Breast epithelium (tissue), 4 donors: ENCODE measurements around the gene NDOR1. TPM values are rescaled to one million over a fixed set of nuclear protein-coding genes. Genes with fewer than 3 reads are reported as not detected.

ENCODE experiments used
- DNase-seq, 2 donors: peaks; one replicate each; pipeline ENCODE4 v3.0.0-alpha.2; 2019; ENCODE audit warnings: low spot score in 2 of 2
- H3K27ac ChIP-seq, 2 donors: fragments of 200-600 bp; sonication (generic) in 1 of 2; one replicate each; pipeline ENCODE4 v1.5.1; 2016 to 2019; ENCODE audit warnings: mild to moderate bottlenecking in 1 of 2
- H3K27me3 ChIP-seq, 2 donors: fragments of 200-600 bp; sonication (generic) in 1 of 2; one replicate each; pipeline versions ENCODE4 v1.5.1 to v1.6.0; 2017 to 2019; ENCODE audit warnings: control low read depth in 1 of 2, mild to moderate bottlenecking in 1 of 2
- H3K36me3 ChIP-seq: fragments of 200-600 bp; one replicate; pipeline ENCODE4 v1.5.1; 2019
- H3K4me1 ChIP-seq, 2 donors: fragments of 200-600 bp; sonication (generic); one replicate each; pipeline ENCODE4 v1.5.1; 2016 to 2019; ENCODE audit warnings: control low read depth in 1 of 2
- H3K4me3 ChIP-seq, 3 donors: fragments of 200-600 bp; sonication (generic); 1 replicate in 2 of 3; 2 replicates in 1 of 3; pipeline ENCODE4 v1.5.1; 2016 to 2019; ENCODE audit warnings: mild to moderate bottlenecking in 3 of 3, moderate library complexity in 2 of 3
- H3K9me3 ChIP-seq, 2 donors: fragments of 200-600 bp; sonication (generic) in 1 of 2; one replicate each; pipeline ENCODE4 v1.5.1; 2016 to 2019; ENCODE audit warnings: control low read depth in 1 of 2
- CTCF ChIP-seq, 3 donors: fragments of 450-650 bp; IDR thresholded peaks; one replicate each; pipeline ENCODE4 v1.5.1; 2016 to 2017; ENCODE audit warnings: antibody characterized with exemption in 3 of 3, mild to moderate bottlenecking in 3 of 3, moderate library complexity in 3 of 3
- POLR2A ChIP-seq: fragments of 450-650 bp; IDR thresholded peaks from one replicate; pipeline ENCODE4 v1.6.1; 2016; ENCODE audit warnings: antibody characterized with exemption, mild to moderate bottlenecking, moderate library complexity
- POLR2AphosphoS5 ChIP-seq, 3 donors: sonication (generic); formaldehyde crosslinking; IDR thresholded peaks; one replicate each; pipeline ENCODE4 v1.6.1; 2017; ENCODE audit warnings: antibody characterized with exemption in 3 of 3
- intact Hi-C: fragments of 100-400 bp; cut with DNase I; formaldehyde crosslinking; loops from one replicate; pipeline ENCODE4 v1.15.1; 2023; ENCODE audit warnings: low total_unique reads
- total RNA-seq, 3 donors: library from RNA; depleted of rRNA; stranded (reverse); fragments of >200 nt; gene quantifications; one replicate each; pipeline ENCODE4 v1.1.0, GENCODE V29; 2016

The NDOR1 gene
- total RNA-seq, 3 donors from 2014 or later, result 4.6 to 9.5 (median 7.2) TPM

GRCh38 chr9:137171149-137171900 is 34.2 kb upstream of the NDOR1 start:
- DNase-seq, result no peak
- H3K4me3 ChIP-seq, result no peak overlapping the region
- TF ChIP-seq POLR2A (no peak), POLR2AphosphoS5 (IDR thresholded peaks at IDR 0.05) (no peak), CTCF (IDR thresholded peaks at IDR 0.05) (no peak)
- peaks cover 31 to 40% of the 10 kb centered on the region in 2 donors for H3K4me1 ChIP-seq
- intact Hi-C loops, result no loop called here
- peaks cover 20 to 40% of the 10 kb centered on the region in 2 donors for H3K27me3 ChIP-seq
- H3K9me3 ChIP-seq, result no peaks in the 10 kb centered on the region
- no peaks in the 10 kb centered on the region for H3K36me3 ChIP-seq
- H3K27ac ChIP-seq, result peak overlapping the region; percentile 64 to 81

- intact Hi-C loops, result no loop called here
- Histone ChIP-seq H3K27me3 (peaks cover 11 to 22% of the 10 kb centered on the region in 2 donors), H3K27ac (peak overlapping the region; percentile 64 to 81), H3K36me3 (no peaks in the 10 kb centered on the region), H3K9me3 (no peaks in the 10 kb centered on the region), H3K4me3 (peak overlapping the region in 2 of 3 donors; percentile 14 to 45), H3K4me1 (peaks cover 21 to 33% of the 10 kb centered on the region in 2 donors)
- TF ChIP-seq POLR2AphosphoS5 (IDR thresholded peaks at IDR 0.05) (peak in 2 of 3 donors; percentile 59 to 77), POLR2A (no peak)
- peak; percentile 87 to 89 for DNase-seq
Observed at GRCh38 chr9:137172901-137173795, 32.4 kb upstream of the NDOR1 start.

GRCh38 chr9:137173796-137174664 is 31.5 kb upstream of the NDOR1 start:
- intact Hi-C loops, result no loop called here
- Histone ChIP-seq H3K4me1 (peaks cover 17 to 24% of the 10 kb centered on the region in 2 donors), H3K9me3 (no peaks in the 10 kb centered on the region), H3K4me3 (peak overlapping the region in 2 of 3 donors; percentile 14 to 45), H3K27me3 (peaks cover 5 to 14% of the 10 kb centered on the region in 2 donors), H3K27ac (peak overlapping the region; percentile 64 to 81), H3K36me3 (no peaks in the 10 kb centered on the region)
- no peak for DNase-seq
- TF ChIP-seq CTCF (IDR thresholded peaks at IDR 0.05) (no peak), POLR2A (no peak), POLR2AphosphoS5 (IDR thresholded peaks at IDR 0.05) (no peak)

- Histone ChIP-seq H3K27me3 (peaks cover under 1 to 7% of the 10 kb centered on the region in 2 donors), H3K36me3 (no peaks in the 10 kb centered on the region), H3K27ac (peak overlapping the region in 1 of 2 donors; percentile 81), H3K4me1 (peaks cover 16 to 17% of the 10 kb centered on the region in 2 donors), H3K4me3 (no peak overlapping the region), H3K9me3 (no peaks in the 10 kb centered on the region)
- no peak for TF ChIP-seq POLR2A
- no peak for TF ChIP-seq CTCF (IDR thresholded peaks at IDR 0.05)
- TF ChIP-seq POLR2AphosphoS5 (IDR thresholded peaks at IDR 0.05), result no peak
- no peak for DNase-seq
- intact Hi-C loops, result no loop called here
Observed at GRCh38 chr9:137174722-137175293, 30.7 kb upstream of the NDOR1 start.
